Heart left ventricle (tissue), 16 donors: ENCODE data around the gene NUAK2. TPM values are rescaled to one million over a fixed set of nuclear protein-coding genes. Genes with fewer than 3 reads are reported as not detected.

Experiments used
- ATAC-seq, 4 donors: fragments of 200-7000 bp; cut with Tn5 transposase; one replicate each; pipeline ENCODE4 v1.9.1; 2020 to 2022; ENCODE audit warnings: moderate library complexity in 4 of 4, mild to moderate bottlenecking in 3 of 4, moderate number of reproducible peaks in 1 of 4
- DNase-seq, 5 donors: peaks; one replicate each; pipeline ENCODE4 v3.0.0-alpha.2; 2020
- H3K27ac ChIP-seq, 12 donors: fragments of 200-600 bp; sonication (generic) in 4 of 12; one replicate each; pipeline versions ENCODE4 v1.5.0 to v1.8.0; 2016 to 2022; ENCODE audit warnings: mild to moderate bottlenecking in 2 of 12
- H3K27me3 ChIP-seq, 9 donors: fragments of 200-600 bp; sonication (generic) in 2 of 9; one replicate each; pipeline versions ENCODE4 v1.5.1 to v1.8.0; 2016 to 2022; ENCODE audit warnings: mild to moderate bottlenecking in 3 of 9
- H3K36me3 ChIP-seq, 9 donors: fragments of 200-600 bp; sonication (generic) in 2 of 9; one replicate each; pipeline versions ENCODE4 v1.5.0 to v1.8.0; 2018 to 2022; ENCODE audit warnings: mild to moderate bottlenecking in 2 of 9
- H3K4me1 ChIP-seq, 12 donors: fragments of 200-600 bp; sonication (generic) in 4 of 12; one replicate each; pipeline versions ENCODE4 v1.5.0 to v1.8.0; 2016 to 2022; ENCODE audit warnings: mild to moderate bottlenecking in 3 of 12
- H3K4me3 ChIP-seq, 12 donors: fragments of 200-600 bp; sonication (generic) in 4 of 12; one replicate each; pipeline versions ENCODE4 v1.5.0 to v1.8.0; 2017 to 2022; ENCODE audit warnings: mild to moderate bottlenecking in 9 of 12, moderate library complexity in 4 of 12
- H3K9me3 ChIP-seq, 12 donors: fragments of 200-600 bp; sonication (generic) in 4 of 12; one replicate each; pipeline versions ENCODE4 v1.5.0 to v1.8.0; 2016 to 2022; ENCODE audit warnings: mild to moderate bottlenecking in 1 of 12
- POLR2A ChIP-seq, 2 donors: fragments of 450-650 bp; IDR thresholded peaks; one replicate each; pipeline ENCODE4 v1.6.1; 2017; ENCODE audit warnings: antibody characterized with exemption in 2 of 2, mild to moderate bottlenecking in 2 of 2, moderate library complexity in 2 of 2
- WGBS, 4 donors: extraction: QIAGEN DNeasy Blood & Tissue Kit in 2 of 4; methylation state at CpG; one replicate each; pipeline versions ENCODE4 v1.1.5 to v1.1.7; 2013 to 2018; 5-methylcytosine and 5-hydroxymethylcytosine counted together
- intact Hi-C, 10 donors: fragments of 100-400 bp; cut with DNase I; formaldehyde crosslinking; loops; one replicate each; pipeline versions ENCODE4 v1.11.1 to v1.14.2; 2022
- polyA plus RNA-seq, 2 donors: library from polyadenylated mRNA; stranded (reverse); fragments of 200-250 nt; gene quantifications; one replicate each; pipeline ENCODE4 v1.2.3, GENCODE V29; 2013
- total RNA-seq, 9 donors: library from RNA; depleted of rRNA in 2 of 9; stranded (reverse); fragments of >200 nt in 2 of 9; fragmentation: NEBNext Ultra II Directional in 3 of 9; extraction: Animal tissue kit (Norgen Biotek cat#: 25700) in 3 of 9; gene quantifications; one replicate each; pipeline versions ENCODE4 v1.1.0 to v1.2.4, GENCODE V29; 2016 to 2023
- TF ChIP-seq, protein P1 (sequence below), 12 donors: fragments of 200-600 bp; sonication (generic) in 4 of 12; IDR thresholded peaks; one replicate each; pipeline versions ENCODE4 v1.5.0 to v1.8.0; 2018 to 2022; ENCODE audit warnings: antibody characterized with exemption in 12 of 12, mild to moderate bottlenecking in 5 of 12
- donor health status: ischemic (EF 13 %, LVEDD 7.1; RV severe dilation, severe dysfunction).
- donor health status: healthy with polysubstance abuse.
- donor health status: DM: no; HTN: yes; CAD: no.
- donor health status: DM: no; HTN: no; CAD: no.
- donor health status: ischemic (EF 25% LVEDD 6.9; RV normal size, moderate dysfunction).
- donor health status: ischemic (EF 25% LVEDD 5.7; RV mildly dilated, moderate dysfunction).
- donor health status: healthy.
- donor health status: DM: yes; HTN: yes; CAD: no.
- donor health status: ischemic (EF 35%, LVEDD 5.7; RV mildly dilated, moderate dysfunction).
- donor health status: nonischemic (EF 11% LVEDD 7.7; RV severe dilation, severe dysfunction).
- donor health status: DM: yes; HTN: yes; CAD: no.
- donor health status: PGD.
- donor health status: ischemic (EF 29% LVEDD 5.4; RV normal size, mild dysfunction).
- donor health status: nonischemic (EF 23%, LVEDD 6.1; RV moderate dilation, normal function).

The NUAK2 gene
- total and polyA plus RNA-seq, 11 donors, result 0.25 to 2.6 (median 0.66) TPM

DNA sequence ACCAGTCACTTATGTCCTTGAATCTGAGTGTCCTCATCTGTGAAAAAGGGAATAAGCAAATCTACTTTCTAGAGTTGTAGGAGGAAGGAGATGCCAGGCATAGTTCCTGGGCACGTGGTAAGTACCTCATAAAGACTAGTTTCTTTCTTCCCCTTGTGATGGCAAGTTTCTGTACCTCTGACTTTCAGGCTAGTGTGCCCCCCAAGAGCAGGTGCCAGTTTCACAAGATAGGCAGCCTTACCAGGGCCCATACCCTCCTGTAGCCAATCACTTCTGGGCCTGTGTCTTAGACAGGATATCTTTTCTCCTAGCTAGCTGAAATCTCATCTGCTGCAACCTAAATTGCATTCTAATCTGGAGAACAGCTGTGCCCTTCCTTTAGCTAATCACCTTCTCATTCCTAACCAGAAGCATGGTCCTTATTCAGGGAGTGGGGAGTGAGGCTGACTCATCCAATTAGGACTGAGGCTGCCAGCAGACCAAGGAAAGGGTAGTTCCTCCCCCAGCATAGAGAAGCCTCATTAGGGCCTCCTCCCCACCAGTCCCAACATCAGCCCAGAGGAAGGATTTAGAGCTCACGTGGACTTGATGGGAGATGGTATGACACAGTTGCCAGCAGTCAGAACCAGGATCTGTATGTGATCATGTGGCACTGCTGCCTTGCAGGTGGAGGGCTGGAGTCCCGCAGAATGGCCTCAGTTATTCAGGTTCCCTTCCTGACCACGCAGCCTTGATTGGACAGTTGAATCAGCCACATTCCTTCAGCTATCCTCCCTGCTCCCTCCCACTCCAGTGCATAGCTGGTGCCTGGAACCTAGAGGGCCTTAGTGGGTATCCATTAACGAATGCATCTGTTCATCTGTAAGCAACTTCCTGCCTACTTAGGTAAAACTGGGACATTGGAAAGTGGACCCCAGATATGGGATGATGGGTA lies 27.3 kb upstream of the NUAK2 start:
- 57 to 68% (median 66%) methylated on average over 3 to 5 of the region's 5 CpGs for WGBS, 4 donors
- intact Hi-C loops, result no loop called here
- no peaks in the 10 kb centered on the region for H3K36me3 ChIP-seq
- peaks cover 7 to 38% (median 18%) of the 10 kb centered on the region in 9 donors for H3K27me3 ChIP-seq
- no peak for DNase-seq
- H3K4me3 ChIP-seq, result no peak overlapping the region
- H3K9me3 ChIP-seq, result no peaks in the 10 kb centered on the region
- TF ChIP-seq POLR2A (IDR thresholded peaks at IDR 0.05), result no peak
- TF ChIP-seq, protein P1, sequence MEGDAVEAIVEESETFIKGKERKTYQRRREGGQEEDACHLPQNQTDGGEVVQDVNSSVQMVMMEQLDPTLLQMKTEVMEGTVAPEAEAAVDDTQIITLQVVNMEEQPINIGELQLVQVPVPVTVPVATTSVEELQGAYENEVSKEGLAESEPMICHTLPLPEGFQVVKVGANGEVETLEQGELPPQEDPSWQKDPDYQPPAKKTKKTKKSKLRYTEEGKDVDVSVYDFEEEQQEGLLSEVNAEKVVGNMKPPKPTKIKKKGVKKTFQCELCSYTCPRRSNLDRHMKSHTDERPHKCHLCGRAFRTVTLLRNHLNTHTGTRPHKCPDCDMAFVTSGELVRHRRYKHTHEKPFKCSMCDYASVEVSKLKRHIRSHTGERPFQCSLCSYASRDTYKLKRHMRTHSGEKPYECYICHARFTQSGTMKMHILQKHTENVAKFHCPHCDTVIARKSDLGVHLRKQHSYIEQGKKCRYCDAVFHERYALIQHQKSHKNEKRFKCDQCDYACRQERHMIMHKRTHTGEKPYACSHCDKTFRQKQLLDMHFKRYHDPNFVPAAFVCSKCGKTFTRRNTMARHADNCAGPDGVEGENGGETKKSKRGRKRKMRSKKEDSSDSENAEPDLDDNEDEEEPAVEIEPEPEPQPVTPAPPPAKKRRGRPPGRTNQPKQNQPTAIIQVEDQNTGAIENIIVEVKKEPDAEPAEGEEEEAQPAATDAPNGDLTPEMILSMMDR (IDR thresholded peaks at IDR 0.05), result no peak
- peaks cover 0 to 15% (median 6%) of the 10 kb centered on the region in 12 donors for H3K4me1 ChIP-seq
- ATAC-seq, result no peak
- H3K27ac ChIP-seq, result no peak overlapping the region

DNA sequence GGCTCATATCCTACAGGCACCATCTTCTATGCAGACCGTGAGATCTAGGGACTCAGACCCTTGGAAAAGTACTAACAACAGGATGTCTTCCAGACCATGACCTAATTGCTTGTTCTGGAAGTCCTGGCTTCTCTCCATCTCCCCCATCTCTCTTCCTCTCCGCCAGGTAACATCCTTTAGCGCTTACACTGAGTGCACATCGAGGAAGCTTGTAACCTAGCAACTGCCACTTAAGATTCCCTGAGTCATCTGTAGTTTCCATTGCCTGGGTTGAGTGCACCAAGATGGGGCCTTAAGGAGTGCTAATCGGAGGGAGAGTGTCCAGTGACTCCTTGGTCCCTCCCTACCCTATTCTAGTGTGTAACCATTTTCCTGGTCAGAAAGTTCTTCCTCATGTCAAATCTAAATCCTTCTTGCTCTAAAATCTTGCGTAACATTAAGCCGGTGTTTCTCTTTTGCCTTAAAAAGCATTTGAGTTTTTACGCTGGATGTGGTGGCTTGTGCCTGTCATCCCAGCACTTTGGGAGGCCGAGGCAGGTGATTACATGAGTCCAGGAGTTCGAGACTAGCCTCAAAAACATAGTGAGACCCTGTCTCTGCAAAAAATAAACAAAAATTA lies 25.5 kb upstream of the NUAK2 start:
- H3K36me3 ChIP-seq, result no peaks in the 10 kb centered on the region
- no peak for TF ChIP-seq POLR2A (IDR thresholded peaks at IDR 0.05)
- TF ChIP-seq, protein P1 (IDR thresholded peaks at IDR 0.05), result no peak
- intact Hi-C loops, result no loop called here
- H3K4me3 ChIP-seq, result no peak overlapping the region
- ATAC-seq (no peak), DNase-seq (no peak)
- WGBS, 4 donors, result 75 to 82% (median 77%) methylated on average over 10 of the region's 10 CpGs
- peaks cover 0 to 20% (median 12%) of the 10 kb centered on the region in 12 donors for H3K4me1 ChIP-seq
- no peak overlapping the region for H3K27ac ChIP-seq
- H3K9me3 ChIP-seq, result no peaks in the 10 kb centered on the region
- H3K27me3 ChIP-seq, result peaks cover 15 to 56% (median 31%) of the 10 kb centered on the region in 9 donors

DNA sequence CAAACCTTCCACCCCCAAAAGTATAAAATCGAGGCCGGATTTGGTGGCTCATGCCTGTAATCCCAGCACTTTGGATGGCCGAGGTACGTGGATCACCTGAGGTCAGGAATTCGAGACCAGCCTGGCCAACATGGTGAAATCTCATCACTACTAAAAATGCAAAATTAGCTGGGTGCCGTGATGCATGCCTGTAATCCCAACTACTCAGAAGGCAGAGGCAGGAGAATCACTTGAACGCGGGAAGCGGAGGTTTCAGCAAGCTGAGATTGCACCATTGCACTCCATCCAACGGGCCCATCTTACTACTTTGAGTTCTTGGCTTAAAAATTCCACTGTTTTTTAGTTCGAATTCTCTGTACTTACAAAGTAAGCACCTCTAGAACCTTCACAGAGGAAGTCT lies 24.2 kb upstream of the NUAK2 start:
- H3K27me3 ChIP-seq, result peaks cover 15 to 58% (median 31%) of the 10 kb centered on the region in 9 donors
- intact Hi-C loops, result no loop called here
- 89 to 95% (median 92%) methylated on average over 11 of the region's 11 CpGs for WGBS, 4 donors
- no peak overlapping the region for H3K4me3 ChIP-seq
- no peaks in the 10 kb centered on the region for H3K9me3 ChIP-seq
- H3K36me3 ChIP-seq, result no peaks in the 10 kb centered on the region
- no peak overlapping the region for H3K27ac ChIP-seq
- DNase-seq (no peak), ATAC-seq (no peak)
- H3K4me1 ChIP-seq, result peaks cover 0 to 20% (median 12%) of the 10 kb centered on the region in 12 donors
- TF ChIP-seq POLR2A (IDR thresholded peaks at IDR 0.05), result no peak
- TF ChIP-seq, protein P1 (IDR thresholded peaks at IDR 0.05), result no peak
